Motor neuron (in vitro differentiated cells): Measurements from ENCODE around the gene APCDD1L. TPM values are rescaled to one million over a fixed set of nuclear protein-coding genes. Genes with fewer than 3 reads are reported as not detected.

ENCODE experiments used
- ATAC-seq, 8 experiments: fragments of 200-7000 bp; cut with Tn5 transposase; replicated peaks in 6 of 8; 2 replicates each; pipeline ENCODE4 v1.8.0; 2021; ENCODE audit warnings: mild to moderate bottlenecking in 8 of 8, moderate library complexity in 8 of 8
- H3K27ac ChIP-seq, 2 donors: fragments of 250-450 bp; sonication (Bioruptor Pico); 2 replicates each; pipeline ENCODE4 v1.9.0; 2021; ENCODE audit warnings: antibody characterized with exemption in 2 of 2, mild to moderate bottlenecking in 2 of 2, moderate library complexity in 1 of 2
- H3K4me1 ChIP-seq, 2 donors: fragments of 250-450 bp; sonication (Bioruptor Pico); replicated peaks in 1 of 2; 2 replicates each; pipeline ENCODE4 v1.6.1; 2021; ENCODE audit warnings: antibody characterized with exemption in 2 of 2, mild to moderate bottlenecking in 2 of 2, moderate library complexity in 1 of 2
- H3K4me3 ChIP-seq, 5 donors: fragments of 250-450 bp; sonication (Bioruptor Pico); 2 replicates each; pipeline ENCODE4 v1.9.0; 2021; ENCODE audit warnings: antibody characterized with exemption in 5 of 5, mild to moderate bottlenecking in 5 of 5, moderate library complexity in 4 of 5
- WGBS, 10 experiments: fragments of 450-650 bp; shearing (Covaris generic); methylation state at CpG; one replicate each; pipeline ENCODE4 v1.0.0; 2022; 5-methylcytosine and 5-hydroxymethylcytosine counted together
- in situ Hi-C, 9 experiments: fragments of 400-800 bp; cut with MboI; loops; one replicate each; pipeline ENCODE4 v1.15.0; 2021; ENCODE audit warnings: low sequenced_read_pairs in 9 of 9, low pct_unique_long_range_greater_than_20kb in 2 of 9; ENCODE audit not compliant: unreplicated experiment in 9 of 9
- total RNA-seq, 8 experiments: library from RNA; unstranded; fragments of 300-600 nt; gene quantifications; 2 replicates each; pipeline versions ENCODE4 v1.2.3 to v1.2.4, GENCODE V29; 2022

APCDD1L gene
- 1 to 10 TPM in 3 of 8 experiments, under 1 TPM in 5; 0.11 to 6.3 (median 0.59) TPM for total RNA-seq

- in situ Hi-C loops: no loop called here
- Histone ChIP-seq H3K4me1 (peaks cover 4 to 10% of the 10 kb centered on the region in 2 donors), H3K27ac (no peak within 1 kb of the TSS), H3K4me3 (no peak within 1 kb of the TSS)
- ATAC-seq: peak in 3 of 8 experiments; percentile 78 to 84 (median 84)
- WGBS, 10 experiments: 20 to 100% (median 46%) methylated on average over 1 to 18 of the region's 28 CpGs; no CpG with 5 or more reads in 1 of the 10 experiments
Observed at GRCh38 chr20:58515233-58516212, at the start of gene APCDD1L. TSS of gene APCDD1L (minus strand) at chr20:58515399. CDS start at chr20:58514707, 692 bp downstream.

- in situ Hi-C loops: no loop called here
- Histone ChIP-seq H3K27ac (no peak overlapping the region), H3K4me1 (no peaks in the 10 kb centered on the region), H3K4me3 (no peak overlapping the region)
- ATAC-seq: no peak
- WGBS, 10 experiments: 80 to 100% (median 98%) methylated on average over 1 to 6 of the region's 7 CpGs; no CpG with 5 or more reads in 5 of the 10 experiments
Observed at GRCh38 chr20:58559368-58559729, 44.1 kb upstream of the APCDD1L start.

- Histone ChIP-seq H3K4me3 (no peak overlapping the region), H3K27ac (no peak overlapping the region), H3K4me1 (peaks cover 0 to 3% of the 10 kb centered on the region in 2 donors)
- WGBS, 10 experiments: 38 to 91% (median 83%) methylated on average over 1 to 9 of the region's 19 CpGs; no CpG with 5 or more reads in 1 of the 10 experiments
- in situ Hi-C loops: no loop called here
- ATAC-seq: no peak
Observed at GRCh38 chr20:58558486-58559367, 43.5 kb upstream of the APCDD1L start.

- no peak for ATAC-seq
- in situ Hi-C loops: no loop called here
- H3K4me1 ChIP-seq: peaks cover 9 to 12% of the 10 kb centered on the region in 2 donors
- H3K27ac ChIP-seq: no peak overlapping the region
- H3K4me3 ChIP-seq: no peak overlapping the region
- 58 to 100% (median 89%) methylated on average over 2 to 7 of the region's 10 CpGs; no CpG with 5 or more reads in 2 of the 10 experiments for WGBS, 10 experiments
Observed at GRCh38 chr20:58557733-58558342, 42.6 kb upstream of the APCDD1L start.

GRCh38 chr20:58556961-58557360 is 41.8 kb upstream of the APCDD1L start:
- no peak overlapping the region for H3K27ac ChIP-seq
- no peak overlapping the region for H3K4me3 ChIP-seq
- in situ Hi-C loops: no loop called here
- peaks cover 17 to 21% of the 10 kb centered on the region in 2 donors for H3K4me1 ChIP-seq
- 75 to 100% (median 98%) methylated on average over 1 to 6 of the region's 6 CpGs; no CpG with 5 or more reads in 2 of the 10 experiments for whole genome bisulfite sequencing, 10 experiments
- ATAC-seq: no peak

- 36 to 100% (median 61%) methylated on average over 1 to 3 of the region's 3 CpGs; no CpG with 5 or more reads in 1 of the 10 experiments for WGBS, 10 experiments
- in situ Hi-C loops: no loop called here
Observed at GRCh38 chr20:58555078-58555765, 40.0 kb upstream of the APCDD1L start.

GRCh38 chr20:58554541-58554940 is 39.3 kb upstream of the APCDD1L start:
- ATAC-seq: no peak
- in situ Hi-C loops: no loop called here
- H3K4me3 ChIP-seq: no peak overlapping the region
- WGBS, 10 experiments: 88 to 100% (median 100%) methylated on average over 1 to 3 of the region's 3 CpGs; no CpG with 5 or more reads in 7 of the 10 experiments
- H3K27ac ChIP-seq: no peak overlapping the region
- peaks cover 31 to 37% of the 10 kb centered on the region in 2 donors for H3K4me1 ChIP-seq

More at GRCh38 chr20:58555078-58555765, 40.0 kb upstream of the APCDD1L start:
- Histone ChIP-seq H3K4me3 (no peak overlapping the region), H3K4me1 (peaks cover 24 to 30% of the 10 kb centered on the region in 2 donors), H3K27ac (no peak overlapping the region)
- ATAC-seq: peak in 6 of 8 experiments; percentile 42 to 70 (median 62)

GRCh38 chr20:58553841-58554240 is 38.6 kb upstream of the APCDD1L start:
- Histone ChIP-seq H3K27ac (no peak overlapping the region), H3K4me1 (peaks cover 38 to 44% of the 10 kb centered on the region in 2 donors), H3K4me3 (no peak overlapping the region)
- in situ Hi-C loops: no loop called here
- peak in 6 of 8 experiments; percentile 9 to 65 (median 32) for ATAC-seq
- WGBS, 10 experiments: 7 to 100% (median 78%) methylated on average over 1 to 6 of the region's 9 CpGs; no CpG with 5 or more reads in 3 of the 10 experiments

- Histone ChIP-seq H3K4me3 (no peak overlapping the region), H3K27ac (no peak overlapping the region), H3K4me1 (peaks cover 42 to 50% of the 10 kb centered on the region in 2 donors)
- WGBS, 10 experiments: 80 to 92% (median 86%) methylated on average over 2 of the region's 2 CpGs; no CpG with 5 or more reads in 5 of the 10 experiments
- no peak for ATAC-seq
- in situ Hi-C loops: no loop called here
Observed at GRCh38 chr20:58553166-58553696, 38.0 kb upstream of the APCDD1L start.

GRCh38 chr20:58552366-58552934 is 37.3 kb upstream of the APCDD1L start:
- peak in 3 of 8 experiments; percentile 31 to 71 (median 50) for ATAC-seq
- in situ Hi-C loops: no loop called here
- WGBS, 10 experiments: 50 to 100% (median 81%) methylated on average over 1 to 4 of the region's 11 CpGs; no CpG with 5 or more reads in 2 of the 10 experiments
- Histone ChIP-seq H3K4me1 (peaks cover 49 to 57% of the 10 kb centered on the region in 2 donors), H3K27ac (peak overlapping the region in 1 of 2 donors; percentile 64), H3K4me3 (no peak overlapping the region)

- H3K27ac ChIP-seq: no peak overlapping the region
- no peak for ATAC-seq
- in situ Hi-C loops: no loop called here
- 84 to 100% (median 95%) methylated on average over 2 to 7 of the region's 8 CpGs; no CpG with 5 or more reads in 5 of the 10 experiments for WGBS, 10 experiments
- peaks cover 57 to 66% of the 10 kb centered on the region in 2 donors for H3K4me1 ChIP-seq
- no peak overlapping the region for H3K4me3 ChIP-seq
Observed at GRCh38 chr20:58551631-58552030, 36.4 kb upstream of the APCDD1L start.
